ENCODE measurements around the gene TUT7. TPM values are rescaled to one million over a fixed set of nuclear protein-coding genes. Genes with fewer than 3 reads are reported as not detected.

Gene TUT7
- total and polyA plus RNA-seq, 2 experiments from 2014 or later: 21.4 to 23.8 TPM

DNA sequence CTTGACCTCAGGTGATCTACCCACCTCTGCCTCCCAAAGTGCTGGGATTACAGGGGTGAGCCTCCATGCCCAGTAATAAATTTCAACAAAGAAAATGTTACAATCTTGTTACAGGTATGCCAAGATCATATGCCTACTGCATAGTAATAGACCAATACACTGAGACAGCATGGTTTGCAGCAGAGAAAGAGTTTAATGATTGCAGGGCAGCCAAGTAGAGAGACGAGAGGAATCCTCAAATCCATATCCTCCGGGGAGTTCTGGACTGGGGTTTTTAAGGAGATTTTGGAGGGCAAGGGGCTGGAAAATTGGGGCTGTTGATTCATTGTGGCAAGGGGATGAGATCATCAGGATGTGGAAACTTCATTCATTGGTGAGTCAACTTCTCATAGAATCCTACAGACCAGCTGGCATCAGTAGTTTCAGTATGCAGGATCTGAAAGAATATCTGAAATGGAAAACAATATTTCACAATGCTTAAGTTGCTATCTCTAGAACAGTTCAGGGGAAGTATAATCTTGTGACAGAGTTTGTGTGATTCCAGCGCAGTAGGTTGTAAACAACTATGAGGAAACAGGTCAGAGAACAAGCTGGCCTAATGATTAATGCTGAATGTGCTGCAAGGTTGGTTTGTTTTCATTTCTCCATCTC is 14.8 kb upstream of the TUT7 start:
- Histone ChIP-seq H3K79me2 (replicated peaks; ENCODE audit: insufficient read depth) (no peaks in the 10 kb centered on the region), H3K4me2 (no peak overlapping the region), H3F3A (replicated peaks; ENCODE audit: low read depth) (no peaks in the 10 kb centered on the region), H4K20me1 (replicated peaks; ENCODE audit: insufficient read depth) (no peaks in the 10 kb centered on the region), H3K36me3 (ENCODE audit: insufficient read depth) (no peaks in the 10 kb centered on the region), H3K4me1 (ENCODE audit: insufficient read depth) (no peaks in the 10 kb centered on the region), H3K27me3 (ENCODE audit: insufficient read depth) (no peaks in the 10 kb centered on the region), H3K4me3 (no peak overlapping the region), H2AFZ (no peak overlapping the region), H3K9me2 (ENCODE audit: insufficient read depth) (no peaks in the 10 kb centered on the region), H3K27ac (ENCODE audit: low read depth) (no peak overlapping the region)
- no peak for ATAC-seq
- Mint-ChIP-seq H3K27me3 (ENCODE audit: insufficient read depth, low read depth, poor library complexity) (peaks cover 4% of the 10 kb centered on the region), H3K4me1 (no peaks in the 10 kb centered on the region), H3K36me3 (ENCODE audit: low read depth) (peaks cover 20% of the 10 kb centered on the region), H3K27ac (no peak overlapping the region), H3K9me3 (peaks cover 37% of the 10 kb centered on the region), H3K4me3 (no peak overlapping the region)
- no peak for TF ChIP-seq STAT1 (IDR thresholded peaks at IDR 0.05; ENCODE audit: unreplicated experiment)
- TF ChIP-seq CREB1 (CRISPR knock-in tag; IDR thresholded peaks at IDR 0.05; ENCODE audit: low read depth): no peak
- no peak for TF ChIP-seq EZH2phosphoT487 (IDR thresholded peaks at IDR 0.05; ENCODE audit: unreplicated experiment)
- no peak for TF ChIP-seq ZNF114 (CRISPR knock-in tag; IDR thresholded peaks at IDR 0.05)
- TF ChIP-seq, protein P1, sequence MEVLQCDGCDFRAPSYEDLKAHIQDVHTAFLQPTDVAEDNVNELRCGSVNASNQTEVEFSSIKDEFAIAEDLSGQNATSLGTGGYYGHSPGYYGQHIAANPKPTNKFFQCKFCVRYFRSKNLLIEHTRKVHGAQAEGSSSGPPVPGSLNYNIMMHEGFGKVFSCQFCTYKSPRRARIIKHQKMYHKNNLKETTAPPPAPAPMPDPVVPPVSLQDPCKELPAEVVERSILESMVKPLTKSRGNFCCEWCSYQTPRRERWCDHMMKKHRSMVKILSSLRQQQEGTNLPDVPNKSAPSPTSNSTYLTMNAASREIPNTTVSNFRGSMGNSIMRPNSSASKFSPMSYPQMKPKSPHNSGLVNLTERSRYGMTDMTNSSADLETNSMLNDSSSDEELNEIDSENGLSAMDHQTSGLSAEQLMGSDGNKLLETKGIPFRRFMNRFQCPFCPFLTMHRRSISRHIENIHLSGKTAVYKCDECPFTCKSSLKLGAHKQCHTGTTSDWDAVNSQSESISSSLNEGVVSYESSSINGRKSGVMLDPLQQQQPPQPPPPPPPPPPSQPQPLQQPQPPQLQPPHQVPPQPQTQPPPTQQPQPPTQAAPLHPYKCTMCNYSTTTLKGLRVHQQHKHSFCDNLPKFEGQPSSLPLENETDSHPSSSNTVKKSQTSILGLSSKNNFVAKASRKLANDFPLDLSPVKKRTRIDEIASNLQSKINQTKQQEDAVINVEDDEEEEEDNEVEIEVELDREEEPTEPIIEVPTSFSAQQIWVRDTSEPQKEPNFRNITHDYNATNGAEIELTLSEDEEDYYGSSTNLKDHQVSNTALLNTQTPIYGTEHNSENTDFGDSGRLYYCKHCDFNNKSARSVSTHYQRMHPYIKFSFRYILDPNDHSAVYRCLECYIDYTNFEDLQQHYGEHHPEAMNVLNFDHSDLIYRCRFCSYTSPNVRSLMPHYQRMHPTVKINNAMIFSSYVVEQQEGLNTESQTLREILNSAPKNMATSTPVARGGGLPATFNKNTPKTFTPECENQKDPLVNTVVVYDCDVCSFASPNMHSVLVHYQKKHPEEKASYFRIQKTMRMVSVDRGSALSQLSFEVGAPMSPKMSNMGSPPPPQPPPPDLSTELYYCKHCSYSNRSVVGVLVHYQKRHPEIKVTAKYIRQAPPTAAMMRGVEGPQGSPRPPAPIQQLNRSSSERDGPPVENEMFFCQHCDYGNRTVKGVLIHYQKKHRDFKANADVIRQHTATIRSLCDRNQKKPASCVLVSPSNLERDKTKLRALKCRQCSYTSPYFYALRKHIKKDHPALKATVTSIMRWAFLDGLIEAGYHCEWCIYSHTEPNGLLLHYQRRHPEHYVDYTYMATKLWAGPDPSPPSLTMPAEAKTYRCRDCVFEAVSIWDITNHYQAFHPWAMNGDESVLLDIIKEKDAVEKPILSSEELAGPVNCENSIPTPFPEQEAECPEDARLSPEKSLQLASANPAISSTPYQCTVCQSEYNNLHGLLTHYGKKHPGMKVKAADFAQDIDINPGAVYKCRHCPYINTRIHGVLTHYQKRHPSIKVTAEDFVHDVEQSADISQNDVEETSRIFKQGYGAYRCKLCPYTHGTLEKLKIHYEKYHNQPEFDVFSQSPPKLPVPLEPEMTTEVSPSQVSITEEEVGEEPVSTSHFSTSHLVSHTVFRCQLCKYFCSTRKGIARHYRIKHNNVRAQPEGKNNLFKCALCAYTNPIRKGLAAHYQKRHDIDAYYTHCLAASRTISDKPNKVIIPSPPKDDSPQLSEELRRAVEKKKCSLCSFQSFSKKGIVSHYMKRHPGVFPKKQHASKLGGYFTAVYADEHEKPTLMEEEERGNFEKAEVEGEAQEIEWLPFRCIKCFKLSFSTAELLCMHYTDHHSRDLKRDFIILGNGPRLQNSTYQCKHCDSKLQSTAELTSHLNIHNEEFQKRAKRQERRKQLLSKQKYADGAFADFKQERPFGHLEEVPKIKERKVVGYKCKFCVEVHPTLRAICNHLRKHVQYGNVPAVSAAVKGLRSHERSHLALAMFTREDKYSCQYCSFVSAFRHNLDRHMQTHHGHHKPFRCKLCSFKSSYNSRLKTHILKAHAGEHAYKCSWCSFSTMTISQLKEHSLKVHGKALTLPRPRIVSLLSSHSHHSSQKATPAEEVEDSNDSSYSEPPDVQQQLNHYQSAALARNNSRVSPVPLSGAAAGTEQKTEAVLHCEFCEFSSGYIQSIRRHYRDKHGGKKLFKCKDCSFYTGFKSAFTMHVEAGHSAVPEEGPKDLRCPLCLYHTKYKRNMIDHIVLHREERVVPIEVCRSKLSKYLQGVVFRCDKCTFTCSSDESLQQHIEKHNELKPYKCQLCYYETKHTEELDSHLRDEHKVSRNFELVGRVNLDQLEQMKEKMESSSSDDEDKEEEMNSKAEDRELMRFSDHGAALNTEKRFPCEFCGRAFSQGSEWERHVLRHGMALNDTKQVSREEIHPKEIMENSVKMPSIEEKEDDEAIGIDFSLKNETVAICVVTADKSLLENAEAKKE (CRISPR knock-in tag; IDR thresholded peaks at IDR 0.05): no peak
- TF ChIP-seq POLR2AphosphoS5 (IDR thresholded peaks at IDR 0.05; ENCODE audit: low read depth): no peak
- no peak for TF ChIP-seq EZH2 (IDR thresholded peaks at IDR 0.05; ENCODE audit: low read depth, unreplicated experiment)
- TF ChIP-seq JUNB (IDR thresholded peaks at IDR 0.05; ENCODE audit: unreplicated experiment): no peak
- TF ChIP-seq, protein P2, sequence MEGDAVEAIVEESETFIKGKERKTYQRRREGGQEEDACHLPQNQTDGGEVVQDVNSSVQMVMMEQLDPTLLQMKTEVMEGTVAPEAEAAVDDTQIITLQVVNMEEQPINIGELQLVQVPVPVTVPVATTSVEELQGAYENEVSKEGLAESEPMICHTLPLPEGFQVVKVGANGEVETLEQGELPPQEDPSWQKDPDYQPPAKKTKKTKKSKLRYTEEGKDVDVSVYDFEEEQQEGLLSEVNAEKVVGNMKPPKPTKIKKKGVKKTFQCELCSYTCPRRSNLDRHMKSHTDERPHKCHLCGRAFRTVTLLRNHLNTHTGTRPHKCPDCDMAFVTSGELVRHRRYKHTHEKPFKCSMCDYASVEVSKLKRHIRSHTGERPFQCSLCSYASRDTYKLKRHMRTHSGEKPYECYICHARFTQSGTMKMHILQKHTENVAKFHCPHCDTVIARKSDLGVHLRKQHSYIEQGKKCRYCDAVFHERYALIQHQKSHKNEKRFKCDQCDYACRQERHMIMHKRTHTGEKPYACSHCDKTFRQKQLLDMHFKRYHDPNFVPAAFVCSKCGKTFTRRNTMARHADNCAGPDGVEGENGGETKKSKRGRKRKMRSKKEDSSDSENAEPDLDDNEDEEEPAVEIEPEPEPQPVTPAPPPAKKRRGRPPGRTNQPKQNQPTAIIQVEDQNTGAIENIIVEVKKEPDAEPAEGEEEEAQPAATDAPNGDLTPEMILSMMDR (conservative IDR thresholded peaks at IDR 0.05; ENCODE audit: low read depth in 2 of 2): no peak
- TF ChIP-seq, protein P3, sequence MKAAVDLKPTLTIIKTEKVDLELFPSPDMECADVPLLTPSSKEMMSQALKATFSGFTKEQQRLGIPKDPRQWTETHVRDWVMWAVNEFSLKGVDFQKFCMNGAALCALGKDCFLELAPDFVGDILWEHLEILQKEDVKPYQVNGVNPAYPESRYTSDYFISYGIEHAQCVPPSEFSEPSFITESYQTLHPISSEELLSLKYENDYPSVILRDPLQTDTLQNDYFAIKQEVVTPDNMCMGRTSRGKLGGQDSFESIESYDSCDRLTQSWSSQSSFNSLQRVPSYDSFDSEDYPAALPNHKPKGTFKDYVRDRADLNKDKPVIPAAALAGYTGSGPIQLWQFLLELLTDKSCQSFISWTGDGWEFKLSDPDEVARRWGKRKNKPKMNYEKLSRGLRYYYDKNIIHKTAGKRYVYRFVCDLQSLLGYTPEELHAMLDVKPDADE (IDR thresholded peaks at IDR 0.05): no peak
- no peak for TF ChIP-seq ZNF331 (CRISPR knock-in tag; IDR thresholded peaks at IDR 0.05; ENCODE audit: low read depth)
- DNase-seq (ENCODE audit: low spot score): no peak

All from GM23338 (cell line).